ENCODE measurements around the gene PTMA. TPM values are rescaled to one million over a fixed set of nuclear protein-coding genes. Genes with fewer than 3 reads are reported as not detected.

PTMA gene
- polyA plus RNA-seq, 1 donor from 2014 or later, result 2,091 TPM

- H3K9ac ChIP-seq (ENCODE audit: low read length), result no peak overlapping the region
- H3K4me3 ChIP-seq (ENCODE audit: low read length), result no peak overlapping the region
- H3K4me2 ChIP-seq (ENCODE audit: low read length), result no peak overlapping the region
- peaks cover 7% of the 10 kb centered on the region for H3K79me2 ChIP-seq (replicated peaks; ENCODE audit: insufficient read depth, low read length)
- no peaks in the 10 kb centered on the region for H3K9me2 ChIP-seq (ENCODE audit: insufficient read depth, low read length)
- H2AFZ ChIP-seq (ENCODE audit: low read depth, low read length), result no peak overlapping the region
- H3K27me3 ChIP-seq (ENCODE audit: insufficient read depth, low read depth, low read length), result no peaks in the 10 kb centered on the region
- TF ChIP-seq REST (IDR thresholded peaks at IDR 0.05; ENCODE audit: borderline replicate concordance) (no peak), EZH2 (IDR thresholded peaks at IDR 0.05; ENCODE audit: borderline replicate concordance, insufficient read depth, low read length, poor library complexity, severe bottlenecking) (no peak), CTCF (IDR thresholded peaks at IDR 0.05; ENCODE audit: poor library complexity, severe bottlenecking) (no peak), POLR2AphosphoS5 (IDR thresholded peaks at IDR 0.05) (no peak), RAD21 (conservative IDR thresholded peaks at IDR 0.05) (no peak), TAF1 (IDR thresholded peaks at IDR 0.05; ENCODE audit: low read depth) (no peak), SMC3 (conservative IDR thresholded peaks at IDR 0.05; ENCODE audit: poor library complexity) (no peak), MXI1 (conservative IDR thresholded peaks at IDR 0.05; ENCODE audit: poor library complexity, severe bottlenecking) (no peak), EP300 (conservative IDR thresholded peaks at IDR 0.05; ENCODE audit: poor library complexity, severe bottlenecking) (no peak)
- no peaks in the 10 kb centered on the region for H3K9me3 ChIP-seq (ENCODE audit: low read length)
- no peaks in the 10 kb centered on the region for H3K36me3 ChIP-seq (ENCODE audit: insufficient read depth, low read length)
- H3F3A ChIP-seq (ENCODE audit: insufficient read depth, low read length, poor library complexity, severe bottlenecking), result no peaks in the 10 kb centered on the region
- no peaks in the 10 kb centered on the region for H4K20me1 ChIP-seq (ENCODE audit: insufficient read depth)
- no peak overlapping the region for H3K27ac ChIP-seq (ENCODE audit: low read length)
Observed at GRCh38 chr2:231704017-231704416, 4.3 kb upstream of the PTMA start.

GRCh38 chr2:231706731-231707624 is 1.3 kb upstream of the PTMA start:
- Histone ChIP-seq H4K20me1 (ENCODE audit: insufficient read depth) (peaks cover 25% of the 10 kb centered on the region), H3K9me3 (ENCODE audit: low read length) (no peaks in the 10 kb centered on the region), H3K27me3 (ENCODE audit: insufficient read depth, low read depth, low read length) (no peaks in the 10 kb centered on the region), H3F3A (ENCODE audit: insufficient read depth, low read length, poor library complexity, severe bottlenecking) (no peaks in the 10 kb centered on the region), H3K79me2 (replicated peaks; ENCODE audit: insufficient read depth, low read length) (peaks cover 34% of the 10 kb centered on the region), H3K4me3 (ENCODE audit: low read length) (peak overlapping the region; percentile 100), H3K36me3 (ENCODE audit: insufficient read depth, low read length) (no peaks in the 10 kb centered on the region), H2AFZ (ENCODE audit: low read depth, low read length) (peak overlapping the region; percentile 69), H3K4me2 (ENCODE audit: low read length) (peak overlapping the region; percentile 52), H3K9ac (ENCODE audit: low read length) (peak overlapping the region; percentile 86), H3K27ac (ENCODE audit: low read length) (peak overlapping the region; percentile 98), H3K9me2 (ENCODE audit: insufficient read depth, low read length) (no peaks in the 10 kb centered on the region)
- TF ChIP-seq TAF1 (IDR thresholded peaks at IDR 0.05; ENCODE audit: low read depth) (peak; percentile 100), POLR2AphosphoS5 (IDR thresholded peaks at IDR 0.05) (peak; percentile 98), EZH2 (IDR thresholded peaks at IDR 0.05; ENCODE audit: borderline replicate concordance, insufficient read depth, low read length, poor library complexity, severe bottlenecking) (no peak), CTCF (IDR thresholded peaks at IDR 0.05; ENCODE audit: poor library complexity, severe bottlenecking) (peak; percentile 100), REST (IDR thresholded peaks at IDR 0.05; ENCODE audit: borderline replicate concordance) (peak; percentile 99), SMC3 (conservative IDR thresholded peaks at IDR 0.05; ENCODE audit: poor library complexity) (peak; percentile 45), EP300 (conservative IDR thresholded peaks at IDR 0.05; ENCODE audit: poor library complexity, severe bottlenecking) (no peak), RAD21 (conservative IDR thresholded peaks at IDR 0.05) (no peak), MXI1 (conservative IDR thresholded peaks at IDR 0.05; ENCODE audit: poor library complexity, severe bottlenecking) (peak; percentile 29)

All from neural cell (in vitro differentiated cells).